Heart right ventricle (tissue), 16 donors: ENCODE measurements around the gene TSPYL6. TPM values are rescaled to one million over a fixed set of nuclear protein-coding genes. Genes with fewer than 3 reads are reported as not detected.

Source experiments
- ATAC-seq, 8 donors: fragments of 200-7000 bp; cut with Tn5 transposase; one replicate each; pipeline ENCODE4 v1.9.1; 2020; ENCODE audit warnings: mild to moderate bottlenecking in 8 of 8, moderate library complexity in 8 of 8, moderate number of reproducible peaks in 1 of 8
- DNase-seq, 2 donors: peaks; one replicate each; pipeline ENCODE4 v3.0.0-alpha.2; 2020
- H3K27ac ChIP-seq, 10 donors: fragments of 200-600 bp; sonication (generic) in 2 of 10; one replicate each; pipeline versions ENCODE4 v1.5.0 to v1.8.0; 2020 to 2022; ENCODE audit warnings: mild to moderate bottlenecking in 3 of 10
- H3K27me3 ChIP-seq, 7 donors: fragments of 200-600 bp; one replicate each; pipeline ENCODE4 v1.8.0; 2021 to 2022; ENCODE audit warnings: mild to moderate bottlenecking in 2 of 7
- H3K36me3 ChIP-seq, 9 donors: fragments of 200-600 bp; sonication (generic) in 1 of 9; one replicate each; pipeline versions ENCODE4 v1.5.0 to v1.8.0; 2020 to 2022; ENCODE audit warnings: mild to moderate bottlenecking in 2 of 9
- H3K4me1 ChIP-seq, 9 donors: fragments of 200-600 bp; sonication (generic) in 1 of 9; one replicate each; pipeline versions ENCODE4 v1.5.0 to v1.8.0; 2020 to 2022; ENCODE audit warnings: mild to moderate bottlenecking in 4 of 9
- H3K4me3 ChIP-seq, 10 donors: fragments of 200-600 bp; sonication (generic) in 2 of 10; one replicate each; pipeline versions ENCODE4 v1.5.0 to v1.8.0; 2020 to 2022; ENCODE audit warnings: mild to moderate bottlenecking in 7 of 10, moderate library complexity in 2 of 10
- H3K9me3 ChIP-seq, 11 donors: fragments of 200-600 bp in 10 of 11; sonication (generic) in 2 of 11; one replicate each; pipeline versions ENCODE4 v1.5.0 to v1.8.0; 2013 to 2022; ENCODE audit warnings: mild to moderate bottlenecking in 2 of 11, control low read depth in 1 of 11, moderate library complexity in 1 of 11
- CTCF ChIP-seq, 9 donors: fragments of 200-600 bp; sonication (generic) in 2 of 9; IDR thresholded peaks; one replicate each; pipeline versions ENCODE4 v1.5.0 to v1.8.0; 2021 to 2022; ENCODE audit warnings: antibody characterized with exemption in 9 of 9, mild to moderate bottlenecking in 5 of 9, moderate library complexity in 1 of 9
- WGBS, 2 donors: extraction: QIAGEN DNeasy Blood & Tissue Kit; methylation state at CpG; one replicate each; pipeline ENCODE4 v1.1.7; 2013; ENCODE audit warnings: inconsistent platforms in 1 of 2; 5-methylcytosine and 5-hydroxymethylcytosine counted together
- intact Hi-C, 10 donors: fragments of 100-400 bp; cut with DNase I; formaldehyde crosslinking; loops; one replicate each; pipeline versions ENCODE4 v1.11.1 to v1.14.2; 2022
- polyA plus RNA-seq, 2 donors: library from polyadenylated mRNA; stranded (reverse); fragments of 200-250 nt; gene quantifications; one replicate each; pipeline ENCODE4 v1.2.3, GENCODE V29; 2013
- total RNA-seq, 10 donors: library from RNA; stranded (reverse); fragmentation: NEBNext Ultra II Directional in 3 of 10; extraction: Animal tissue kit (Norgen Biotek cat#: 25700) in 3 of 10; gene quantifications; one replicate each; pipeline versions ENCODE4 v1.2.1 to v1.2.4, GENCODE V29; 2021 to 2023
- donor health status: Arrhythmogenic right ventricular cardiomyopathy.
- donor health status: ischemic (EF 13 %, LVEDD 7.1; RV severe dilation, severe dysfunction).
- donor health status: healthy with polysubstance abuse.
- donor health status: DM: no; HTN: yes; CAD: no.
- donor health status: DM: no; HTN: no; CAD: no.
- donor health status: ischemic (EF 25% LVEDD 6.9; RV normal size, moderate dysfunction).
- donor health status: ischemic (EF 25% LVEDD 5.7; RV mildly dilated, moderate dysfunction).
- donor health status: healthy.
- donor health status: DM: yes; HTN: yes; CAD: no.
- donor health status: Ischemic cardiomyopathy.
- donor health status: ischemic (EF 35%, LVEDD 5.7; RV mildly dilated, moderate dysfunction).
- donor health status: nonischemic (EF 11% LVEDD 7.7; RV severe dilation, severe dysfunction).
- donor health status: DM: yes; HTN: yes; CAD: no.
- donor health status: PGD.
- donor health status: ischemic (EF 29% LVEDD 5.4; RV normal size, mild dysfunction).
- donor health status: nonischemic (EF 23%, LVEDD 6.1; RV moderate dilation, normal function).

TSPYL6 gene
- total and polyA plus RNA-seq, 12 donors = 0.01 to 0.22 (median 0.20) TPM; not detected in 7

- no peak for TF ChIP-seq CTCF (IDR thresholded peaks at IDR 0.05)
- no peak overlapping the region for H3K4me3 ChIP-seq
- intact Hi-C loops = loop anchor here in 2 of 10 donors (5.0 kb wide), 2 partner anchors 37 to 97 kb away; no protein-coding TSS in a partner anchor
- no peak overlapping the region for H3K27ac ChIP-seq
- no peaks in the 10 kb centered on the region for H3K27me3 ChIP-seq
- ATAC-seq = no peak
- peaks cover 0 to 19% (median 4%) of the 10 kb centered on the region in 9 donors for H3K4me1 ChIP-seq
- WGBS, 2 donors = 97 to 99% methylated on average over 3 of the region's 3 CpGs
- peaks cover 0 to 4% (median 0%) of the 10 kb centered on the region in 9 donors for H3K36me3 ChIP-seq
- no peak for DNase-seq
- no peaks in the 10 kb centered on the region for H3K9me3 ChIP-seq
Observed at GRCh38 chr2:54284826-54285225, 28.8 kb upstream of the TSPYL6 start.

GRCh38 chr2:54279385-54279784 is 23.4 kb upstream of the TSPYL6 start:
- DNase-seq = no peak

DNA sequence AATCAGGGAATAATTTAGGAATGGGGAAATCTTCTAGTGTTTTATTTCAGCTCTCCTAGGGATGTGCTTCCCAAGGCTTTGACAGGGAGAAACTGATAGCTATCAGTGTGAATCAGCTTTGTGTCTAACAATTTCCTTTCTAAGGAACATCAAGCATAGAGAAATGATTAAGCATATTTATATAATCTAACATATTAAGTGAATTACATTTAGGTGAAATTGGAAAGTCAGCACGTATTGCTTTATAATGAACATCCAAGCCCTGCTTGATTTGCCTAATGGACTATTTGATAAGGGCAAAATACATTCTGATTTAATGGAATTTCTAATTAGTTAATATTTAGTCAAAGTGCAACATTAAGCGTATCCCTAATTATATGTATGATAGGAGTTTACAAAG is 19.5 kb upstream of the TSPYL6 start:
- Histone ChIP-seq H3K9me3 (no peaks in the 10 kb centered on the region), H3K27ac (peak overlapping the region in 3 of 10 donors; percentile 33 to 57 (median 45)), H3K27me3 (no peaks in the 10 kb centered on the region), H3K4me1 (peaks cover 0 to 6% (median 0%) of the 10 kb centered on the region in 9 donors), H3K4me3 (no peak overlapping the region), H3K36me3 (peaks cover 0 to 6% (median 0%) of the 10 kb centered on the region in 9 donors)
- intact Hi-C loops = no loop called here
- ATAC-seq = no peak
- 68 to 70% methylated on average over 2 of the region's 2 CpGs for WGBS, 2 donors
- TF ChIP-seq CTCF (IDR thresholded peaks at IDR 0.05) = no peak
- DNase-seq = no peak

More at GRCh38 chr2:54279385-54279784, 23.4 kb upstream of the TSPYL6 start:
- Histone ChIP-seq H3K36me3 (no peaks in the 10 kb centered on the region), H3K27ac (no peak overlapping the region), H3K4me3 (no peak overlapping the region), H3K9me3 (no peaks in the 10 kb centered on the region), H3K4me1 (peaks cover 0 to 9% (median 0%) of the 10 kb centered on the region in 9 donors), H3K27me3 (no peaks in the 10 kb centered on the region)
- WGBS, 2 donors = 75 to 82% methylated on average over 2 of the region's 2 CpGs
- intact Hi-C loops = no loop called here
- peak in 1 of 9 donors; percentile 16 for TF ChIP-seq CTCF (IDR thresholded peaks at IDR 0.05)
- ATAC-seq = no peak

GRCh38 chr2:54274781-54275242 is 18.8 kb upstream of the TSPYL6 start:
- WGBS, 2 donors = 70 to 84% methylated on average over 1 of the region's 1 CpG
- Histone ChIP-seq H3K36me3 (peaks cover 0 to 6% (median 0%) of the 10 kb centered on the region in 9 donors), H3K27me3 (no peaks in the 10 kb centered on the region), H3K4me3 (no peak overlapping the region), H3K9me3 (no peaks in the 10 kb centered on the region), H3K4me1 (peaks cover 0 to 6% (median 0%) of the 10 kb centered on the region in 9 donors), H3K27ac (peak overlapping the region in 5 of 10 donors; percentile 1 to 57 (median 33))
- TF ChIP-seq CTCF (IDR thresholded peaks at IDR 0.05) = no peak
- ATAC-seq (peak in 5 of 8 donors; percentile 25 to 61 (median 53)), DNase-seq (no peak)
- intact Hi-C loops = no loop called here
